Raji (cell line): Measurements from ENCODE around the gene PIK3CA.

Source experiments
- POLR2A ChIP-seq: IDR thresholded peaks from 2 replicates; pipeline ENCODE4 v1.6.1; 2011; ENCODE audit warnings: low read depth, low read length, control low read depth; ENCODE audit not compliant: insufficient read depth

The PIK3CA gene

DNA sequence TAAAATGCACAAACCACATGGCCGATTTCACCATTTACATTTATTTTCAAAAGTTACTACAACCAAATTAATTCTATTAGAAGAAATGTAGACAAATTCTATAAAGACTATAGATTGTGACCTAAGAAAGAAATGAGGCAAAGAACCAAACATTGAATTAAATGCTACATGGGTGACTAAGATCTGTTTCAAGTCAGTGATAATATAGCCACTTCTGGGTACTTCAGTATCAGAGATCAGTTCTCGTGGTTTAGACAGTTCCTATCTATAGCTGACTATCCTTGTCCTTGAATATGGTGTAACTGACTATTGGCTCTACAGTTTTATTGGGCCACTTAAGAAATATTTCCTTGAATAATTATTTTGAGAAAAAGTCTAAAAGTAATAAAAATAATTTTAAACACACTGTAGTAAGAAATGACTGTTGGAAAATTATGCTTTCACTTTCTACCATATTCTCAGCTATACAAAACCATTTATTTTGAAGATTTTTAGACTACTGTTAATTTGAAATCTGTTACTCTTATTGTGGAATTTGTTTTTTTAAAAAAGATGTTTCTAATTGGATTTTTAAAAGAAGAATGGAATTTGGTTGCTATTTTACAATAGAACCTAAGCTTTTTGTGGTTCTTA lies 88.6 kb downstream of the PIK3CA start:
- TF ChIP-seq POLR2A = no peak

DNA sequence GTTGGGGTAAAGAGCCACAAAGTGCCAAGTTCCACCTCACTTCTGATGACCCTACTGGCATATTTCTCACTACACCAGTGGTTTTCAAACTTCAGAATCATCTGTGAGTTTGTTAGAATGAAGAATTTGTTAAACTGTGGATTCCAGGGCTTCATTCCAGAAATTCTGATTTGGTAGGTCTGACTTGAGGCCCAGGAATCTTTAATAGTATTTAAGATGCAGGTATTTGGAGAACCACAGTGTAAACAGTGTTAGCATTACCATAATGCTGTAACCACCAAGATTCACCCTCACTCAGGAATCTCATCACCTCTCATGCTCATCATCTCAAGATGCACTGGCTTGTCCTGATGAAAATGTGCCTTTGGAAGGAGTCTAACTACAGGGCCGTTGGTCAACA lies 96.7 kb downstream of the PIK3CA start:
- TF ChIP-seq POLR2A = no peak

DNA sequence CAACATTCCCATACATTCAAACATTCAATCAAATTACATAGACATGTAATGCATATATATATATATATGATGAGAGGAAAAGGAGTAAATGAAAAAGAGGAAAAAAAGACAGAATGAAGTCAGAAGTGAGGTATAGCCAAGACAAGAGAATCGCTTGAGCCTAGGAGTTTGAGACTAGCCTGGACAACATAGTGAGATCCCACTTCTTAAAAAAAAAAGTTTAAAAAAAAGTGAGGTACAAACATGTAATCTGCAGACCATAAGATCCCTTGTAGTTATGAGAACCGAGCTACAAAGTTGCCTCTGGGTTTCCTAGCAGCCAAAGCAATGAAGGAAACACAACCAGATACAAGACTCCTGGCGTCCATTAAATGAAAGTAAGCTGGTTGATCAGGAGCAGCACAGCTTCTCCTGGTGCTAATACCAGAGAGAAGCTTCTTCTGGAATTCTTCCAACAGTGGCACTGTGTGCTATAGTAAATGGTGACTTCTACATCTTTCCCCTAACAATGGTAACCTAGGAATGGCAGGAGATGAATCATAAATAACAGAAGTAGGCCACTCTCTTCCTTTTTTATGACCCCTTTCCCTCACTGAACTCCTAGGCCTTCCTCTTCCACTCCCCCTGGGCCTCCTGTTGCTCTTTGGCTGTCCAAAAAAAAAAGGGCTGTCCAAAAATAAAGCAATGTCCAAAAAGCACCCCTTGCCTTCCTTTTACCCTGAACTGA lies 99.3 kb downstream of the PIK3CA start:
- TF ChIP-seq POLR2A = no peak

DNA sequence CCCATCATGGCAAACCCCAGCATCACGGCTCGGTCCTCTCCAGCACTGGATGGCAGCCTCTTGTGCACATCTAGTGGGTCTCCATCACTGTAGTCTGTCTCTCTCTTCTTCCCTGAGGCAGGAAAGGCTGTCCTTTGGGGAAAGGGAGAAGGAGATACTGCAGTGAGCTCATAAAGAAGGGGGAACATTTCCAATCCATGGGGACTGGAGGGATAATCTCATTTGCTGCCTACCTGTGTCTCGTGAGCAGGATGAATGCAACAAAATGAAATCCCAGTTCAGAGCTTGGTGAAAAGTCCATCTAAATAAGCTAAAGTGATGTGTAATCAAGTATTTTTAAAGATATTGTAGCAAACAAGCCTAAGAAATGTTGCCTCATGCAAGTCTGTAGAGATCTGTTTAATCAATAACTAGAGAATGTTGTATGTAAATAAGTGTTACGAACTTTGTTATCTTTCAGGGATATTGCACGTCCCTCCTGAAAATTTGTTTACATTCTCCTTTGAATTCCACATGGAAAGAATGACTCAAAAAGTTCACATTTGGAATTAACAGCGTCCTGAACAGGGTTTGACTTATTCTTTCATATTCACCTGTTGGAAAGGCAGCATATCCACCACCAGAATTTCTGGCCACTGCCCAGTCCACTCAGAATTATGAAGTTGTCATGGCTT lies 102.8 kb downstream of the PIK3CA start, which contains the start of gene KCNMB3:
KCNMB3 (minus strand) TSS at position 312 of the 674 bp plus-strand sequence; CDS start at position 188, 124 bp downstream.
- no peak for TF ChIP-seq POLR2A

DNA sequence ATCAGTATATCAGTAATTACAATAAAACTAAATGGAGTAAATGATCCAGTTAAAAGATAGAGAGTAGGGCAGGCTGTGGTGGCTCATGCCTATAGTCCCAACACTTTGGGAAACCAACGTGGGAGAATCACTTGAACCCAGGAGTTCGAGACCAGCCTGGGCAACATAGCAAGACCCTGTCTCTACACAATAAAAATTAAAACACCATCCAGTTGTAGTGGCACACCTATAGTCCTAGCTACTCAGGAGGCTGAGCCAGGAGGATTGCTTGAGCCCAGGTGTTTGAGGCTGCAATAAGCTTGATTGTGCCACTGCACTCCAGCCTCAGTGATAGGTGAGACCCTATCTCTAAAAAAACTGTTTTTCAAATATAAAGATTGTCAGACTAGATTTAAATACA lies 108.7 kb downstream of the PIK3CA start:
- TF ChIP-seq POLR2A = no peak

DNA sequence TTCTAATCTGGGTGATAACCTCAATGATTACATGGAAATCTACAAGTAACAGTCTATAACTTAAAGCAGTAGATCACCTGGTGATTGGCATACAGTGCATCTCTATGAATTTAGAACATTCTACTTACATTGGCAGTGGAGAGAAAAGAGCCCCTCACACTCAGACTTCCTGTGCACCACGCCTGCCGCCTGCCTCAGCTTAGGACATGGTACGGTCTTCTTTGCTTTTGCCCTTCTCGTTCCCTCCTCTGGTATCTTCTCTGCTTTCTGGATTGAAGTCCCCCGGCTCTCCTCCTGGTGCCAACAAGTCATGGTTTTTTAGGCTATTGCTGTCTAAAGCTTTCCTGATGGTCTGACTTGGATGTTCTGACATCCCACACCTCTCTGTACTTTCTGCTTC lies 110.7 kb downstream of the PIK3CA start:
- TF ChIP-seq POLR2A = no peak

DNA sequence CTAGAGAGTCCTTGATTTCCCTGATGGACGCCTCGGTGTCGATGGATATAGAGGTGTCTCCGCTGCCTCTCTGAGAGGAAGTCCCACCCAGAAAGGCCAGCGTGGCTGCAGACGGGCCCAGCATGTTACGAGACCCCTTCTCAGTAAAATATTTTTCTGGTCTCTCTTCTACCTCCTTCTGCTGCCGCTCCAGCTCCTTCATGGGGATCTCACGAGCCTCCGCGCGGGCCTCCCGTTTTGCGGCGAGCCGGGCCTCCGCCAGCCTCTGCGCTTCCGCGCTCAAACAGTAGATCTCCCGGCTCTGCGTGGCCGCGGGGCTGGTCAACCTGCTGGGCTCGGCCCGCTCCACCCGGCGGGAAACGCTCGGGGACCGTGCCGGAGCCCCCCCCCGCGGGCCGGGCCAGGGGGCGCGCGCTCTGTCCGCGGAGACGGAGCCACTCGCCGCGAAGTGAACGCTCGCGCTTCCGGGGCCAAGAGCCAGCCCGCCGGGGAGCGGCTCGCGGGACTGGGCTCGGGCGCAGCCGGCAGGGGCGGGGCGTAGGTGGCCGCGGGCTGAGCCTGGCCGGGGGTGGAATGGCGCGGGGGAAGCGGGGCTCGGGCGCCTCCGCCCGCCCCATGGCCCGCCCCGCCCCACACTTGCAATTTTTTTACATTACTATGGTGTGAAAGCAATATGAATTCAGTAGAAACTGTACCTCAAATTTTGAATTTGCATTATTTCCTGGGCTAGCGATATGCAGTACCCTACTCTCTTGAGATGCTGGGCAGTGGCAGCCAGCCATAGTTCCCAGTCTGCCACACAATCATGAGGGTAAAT lies 113.0 kb downstream of the PIK3CA start:
- no peak for TF ChIP-seq POLR2A

DNA sequence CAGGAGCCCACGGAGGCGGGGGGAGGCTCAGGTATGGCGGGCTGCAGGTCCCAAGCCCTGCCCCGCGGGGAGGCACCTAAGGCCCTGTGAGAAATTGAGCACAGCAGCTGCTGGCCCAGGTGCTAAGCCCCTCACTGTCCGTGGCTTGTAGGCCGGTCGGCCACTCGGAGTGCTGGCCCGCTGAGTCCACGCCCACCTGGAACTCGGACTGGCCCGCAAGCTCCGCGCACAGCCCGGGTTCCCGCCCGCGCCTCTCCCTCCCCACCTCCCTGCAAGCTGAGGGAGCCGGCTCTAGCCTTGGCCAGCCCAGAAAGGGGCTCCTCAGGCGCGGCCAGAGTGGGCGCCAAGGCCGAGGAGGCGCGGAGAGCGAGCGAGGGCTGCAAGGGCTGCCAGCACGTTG lies 115.0 kb downstream of the PIK3CA start:
- no peak for TF ChIP-seq POLR2A

DNA sequence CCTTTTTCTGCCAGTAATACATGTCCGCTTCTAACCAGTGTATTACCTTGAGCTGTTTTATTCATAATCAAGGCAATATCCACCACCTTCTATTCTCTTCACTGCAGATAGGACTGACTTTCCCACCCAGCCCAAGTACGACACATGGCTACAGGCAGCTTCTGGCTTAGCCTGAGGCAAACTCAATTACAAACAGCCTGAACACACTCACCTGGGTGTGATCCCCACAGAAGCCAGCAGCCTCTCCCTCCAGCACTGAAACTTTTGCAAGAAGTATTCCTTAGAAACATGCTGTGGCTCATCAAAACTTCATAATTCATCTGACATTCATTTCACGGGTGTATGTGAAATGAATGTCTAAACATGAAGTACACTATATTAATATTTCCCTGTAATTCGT lies 116.3 kb downstream of the PIK3CA start:
- TF ChIP-seq POLR2A = no peak

DNA sequence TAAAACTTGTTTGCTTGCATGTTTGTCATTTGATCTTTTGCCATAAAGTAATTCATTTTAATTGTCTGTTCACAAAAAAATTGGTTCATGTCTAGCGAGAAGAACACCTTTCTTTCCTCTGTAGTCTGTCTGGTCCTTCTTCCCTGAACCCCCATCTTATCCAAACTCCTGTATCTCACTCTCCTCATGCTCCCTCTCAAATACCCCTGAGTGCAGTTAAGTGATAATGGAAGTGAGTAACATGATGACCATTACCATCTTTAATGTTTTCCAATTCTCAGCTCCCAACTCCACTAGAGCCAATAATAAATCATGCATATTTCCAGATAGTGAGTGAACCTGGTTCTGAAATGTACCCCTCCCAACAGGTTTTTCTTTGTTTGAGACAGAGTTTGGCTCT lies 116.9 kb downstream of the PIK3CA start:
- no peak for TF ChIP-seq POLR2A

DNA sequence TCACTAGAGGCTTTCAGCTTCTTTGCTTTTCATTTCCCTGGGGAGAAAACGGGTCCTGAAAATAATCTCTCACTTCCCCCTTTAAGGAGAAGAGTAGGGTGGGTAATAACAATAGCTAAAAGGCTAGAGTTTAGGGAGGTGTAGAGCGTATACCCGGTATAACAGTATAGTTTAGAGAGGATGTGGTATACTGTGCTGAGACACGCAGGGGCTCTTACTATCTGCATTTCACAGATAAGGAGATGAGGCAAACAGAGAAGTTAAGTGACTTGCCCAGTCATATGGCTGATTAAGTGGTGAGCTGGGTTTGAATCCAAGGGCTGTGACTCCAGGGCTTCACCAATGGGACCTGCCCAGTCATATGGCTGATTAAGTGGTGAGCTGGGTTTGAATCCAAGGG lies 117.7 kb downstream of the PIK3CA start:
- TF ChIP-seq POLR2A = no peak

DNA sequence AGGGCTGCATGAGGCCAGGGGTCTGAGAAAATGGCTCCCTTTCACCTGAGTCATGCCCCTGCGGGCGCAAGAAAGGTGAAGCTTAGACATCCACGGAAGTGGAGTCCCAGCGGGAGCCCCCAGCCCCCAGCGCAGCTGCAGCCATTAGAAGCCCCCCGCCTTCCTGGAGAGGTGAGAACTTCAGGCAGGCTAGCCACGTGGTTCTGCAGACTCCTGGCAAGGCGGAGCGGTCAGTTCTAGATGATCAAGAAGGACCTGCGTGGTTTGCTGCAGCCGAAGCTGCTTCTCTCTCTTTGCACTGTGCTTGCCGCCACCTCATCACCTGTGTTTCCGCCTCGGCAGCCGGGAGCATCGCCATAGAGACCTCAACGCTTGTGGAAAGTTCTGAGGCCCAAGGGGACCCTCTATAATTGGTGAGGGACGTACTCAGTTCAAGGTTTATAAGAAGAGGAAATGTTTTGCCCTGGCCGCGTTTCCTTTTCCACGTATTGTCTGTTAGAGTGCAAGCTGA lies 118.6 kb downstream of the PIK3CA start:
- no peak for TF ChIP-seq POLR2A

DNA sequence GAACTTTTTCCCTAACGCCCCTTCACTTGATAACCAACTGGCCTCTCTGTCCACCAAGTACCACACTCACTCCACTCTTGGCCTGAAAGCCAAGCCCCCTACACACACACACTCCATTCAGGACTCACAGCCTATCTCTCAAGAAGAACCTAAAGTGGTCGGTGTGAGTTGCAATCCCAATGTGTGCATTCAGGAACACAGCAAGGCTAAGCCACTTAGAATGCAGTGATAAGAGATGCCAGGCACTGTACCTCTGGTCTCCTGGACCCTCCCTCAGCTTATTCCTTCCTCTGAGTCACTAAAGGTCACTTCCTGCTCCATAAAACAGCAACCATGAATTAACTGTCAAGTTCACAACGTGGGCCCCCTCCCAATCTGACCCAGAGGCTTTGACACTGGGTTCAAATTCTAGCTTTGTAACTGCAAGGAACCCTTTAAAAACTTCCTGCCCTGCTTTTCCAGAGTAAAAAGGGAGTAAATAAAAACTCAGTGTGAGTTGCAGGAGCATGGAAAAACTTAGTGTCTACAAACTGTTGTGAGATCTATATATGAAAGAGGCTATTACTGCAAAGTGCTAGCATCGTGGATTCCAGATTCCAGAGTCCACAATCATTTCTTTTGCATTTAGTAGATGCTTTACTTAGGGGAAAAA lies 120.4 kb downstream of the PIK3CA start:
- no peak for TF ChIP-seq POLR2A

DNA sequence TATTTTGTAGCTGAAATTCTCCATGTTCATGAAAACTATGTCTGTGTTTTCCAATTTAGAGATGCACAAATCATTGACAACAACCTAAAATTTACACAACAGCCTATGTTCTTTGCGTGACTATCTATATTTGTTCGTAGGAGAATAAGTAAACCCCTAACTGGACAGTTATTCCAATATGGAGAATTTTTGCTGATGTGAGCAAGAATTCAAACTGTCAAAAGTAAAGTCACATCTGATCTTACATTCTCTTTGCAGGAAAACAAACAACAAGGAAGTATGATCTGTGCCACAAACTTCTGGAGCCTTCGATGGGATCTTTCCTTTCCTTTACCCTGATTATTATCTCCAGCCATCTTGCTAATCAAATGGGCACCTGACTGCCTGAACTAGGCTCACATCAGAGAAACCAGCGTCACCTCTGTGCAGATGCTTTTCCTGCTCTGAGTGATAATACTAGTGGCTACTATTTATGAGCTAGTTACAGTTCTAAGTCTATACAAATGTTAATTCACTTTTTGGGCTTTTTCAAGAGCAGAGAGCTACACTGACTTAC lies 121.1 kb downstream of the PIK3CA start:
- no peak for TF ChIP-seq POLR2A
